ENCODE measurements around the gene BEX3.

The BEX3 gene

GRCh38 chrX:103417933-103418332 lies 41.6 kb downstream of the BEX3 start:
- no peak for FAIRE-seq

GRCh38 chrX:103418811-103419340 lies 42.5 kb downstream of the BEX3 start:
- no peak for FAIRE-seq
- no peak for DNase-seq (ENCODE audit: insufficient read length, low spot score)

More at GRCh38 chrX:103417933-103418332, 41.6 kb downstream of the BEX3 start:
- no peak for DNase-seq (ENCODE audit: insufficient read length, low spot score)

- FAIRE-seq (no peak), DNase-seq (ENCODE audit: insufficient read length, low spot score) (no peak)
These were observed 47.8 kb downstream of the BEX3 start for GRCh38 chrX:103423955-103424638.

All from HTR-8/SVneo (cell line).